GM21786 (cell line): ENCODE measurements around the gene ZBTB32.

ENCODE experiments used
- ATAC-seq: cut with Tn5 transposase; IDR thresholded peaks from one replicate; pipeline ENCODE4 v1.9.1; 2021; ENCODE audit not compliant: unreplicated experiment

The ZBTB32 gene

DNA sequence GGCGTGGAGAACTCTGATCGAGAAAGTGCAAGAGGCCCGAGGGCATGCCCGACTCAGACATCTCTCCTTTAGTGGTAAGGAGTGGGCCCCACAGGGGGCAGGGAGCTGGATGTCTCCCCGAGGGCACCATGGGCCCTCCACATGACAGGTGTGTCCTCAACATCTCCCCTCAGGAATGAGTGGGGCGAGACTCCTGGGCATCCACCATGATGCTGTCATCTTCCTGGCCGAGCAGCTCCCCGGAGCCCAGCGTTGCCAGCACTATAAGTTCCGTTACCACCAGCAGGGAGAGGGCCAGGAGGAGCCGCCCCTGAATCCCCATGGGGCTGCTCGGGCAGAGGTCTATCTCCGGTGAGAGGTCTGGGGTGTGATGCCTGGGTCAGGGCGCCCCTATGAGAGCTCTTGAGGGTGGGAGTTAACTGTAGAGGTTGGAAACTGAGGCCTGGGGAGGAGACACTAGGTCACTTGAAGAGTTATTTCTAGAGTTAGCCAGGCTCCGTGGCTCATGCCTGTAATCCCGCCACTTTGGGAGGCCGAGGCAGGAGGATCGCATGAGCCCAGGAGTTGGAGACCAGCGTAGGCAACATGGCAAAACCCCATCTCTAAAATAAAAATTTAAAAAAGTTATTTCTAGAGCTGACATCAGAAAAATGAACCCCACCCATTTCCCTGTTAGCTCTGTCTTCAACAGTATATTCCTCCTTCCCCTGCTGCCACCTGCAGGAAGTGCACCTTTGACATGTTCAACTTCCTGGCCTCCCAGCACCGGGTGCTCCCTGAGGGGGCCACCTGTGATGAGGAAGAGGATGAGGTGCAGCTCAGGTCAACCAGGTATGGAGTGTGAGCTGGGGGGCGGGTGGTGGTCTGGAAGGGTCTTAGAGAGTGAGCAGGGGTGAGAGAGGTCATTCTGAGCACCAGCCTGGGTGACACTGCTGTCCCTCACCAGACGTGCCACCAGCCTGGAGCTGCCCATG lies 32.8 kb downstream of the ZBTB32 start:
- ATAC-seq, result no peak

DNA sequence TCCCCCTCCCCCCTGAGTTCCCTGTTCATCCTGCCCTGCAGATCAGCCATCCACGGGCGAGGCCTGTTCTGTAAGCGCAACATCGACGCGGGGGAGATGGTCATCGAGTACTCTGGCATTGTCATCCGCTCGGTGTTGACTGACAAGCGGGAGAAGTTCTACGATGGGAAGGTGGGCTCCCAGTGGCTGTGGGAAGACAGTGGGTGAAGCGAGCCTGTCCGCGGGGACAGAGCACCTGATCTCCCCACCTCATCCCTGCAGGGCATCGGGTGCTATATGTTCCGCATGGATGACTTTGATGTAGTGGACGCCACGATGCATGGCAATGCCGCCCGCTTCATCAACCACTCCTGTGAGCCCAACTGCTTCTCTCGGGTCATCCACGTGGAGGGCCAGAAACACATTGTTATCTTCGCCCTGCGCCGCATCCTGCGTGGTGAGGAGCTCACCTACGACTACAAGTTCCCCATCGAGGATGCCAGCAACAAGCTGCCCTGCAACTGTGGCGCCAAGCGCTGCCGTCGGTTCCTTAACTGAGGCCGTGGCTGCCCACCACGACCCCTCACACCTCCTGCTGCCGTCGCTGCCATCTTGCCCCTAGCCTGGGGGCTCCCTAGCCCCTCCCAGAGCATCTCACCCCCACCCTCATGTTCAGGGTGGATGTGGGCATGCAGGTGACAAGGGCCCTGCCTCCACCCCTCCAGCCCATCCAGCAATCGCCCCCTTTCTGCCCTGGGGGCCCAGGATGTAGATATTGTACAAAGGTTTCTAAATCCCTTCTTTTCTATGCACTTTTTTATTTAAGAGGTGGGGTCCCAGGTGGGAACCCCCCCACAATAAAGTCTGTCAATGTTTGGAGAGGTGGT lies 33.9 kb downstream of the ZBTB32 start:
- ATAC-seq, result no peak

DNA sequence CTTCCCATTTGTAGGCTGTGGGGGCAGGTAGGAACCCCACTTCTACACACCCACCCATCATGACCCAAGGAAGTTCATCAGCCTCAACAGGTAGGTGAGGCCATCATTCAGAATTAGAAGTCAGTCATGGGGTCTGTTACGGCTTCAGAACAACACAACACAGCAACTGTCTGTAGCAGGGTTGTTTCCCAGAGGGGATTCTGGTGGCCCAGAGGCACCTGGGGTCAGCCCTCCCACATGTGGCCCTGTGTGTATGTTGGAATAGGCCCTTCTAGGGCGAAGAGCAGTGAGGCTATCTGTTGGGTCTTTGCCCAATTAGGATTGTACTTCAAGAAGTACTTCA lies 34.5 kb downstream of the ZBTB32 start:
- no peak for ATAC-seq

- no peak for ATAC-seq
These were observed 35.1 kb downstream of the ZBTB32 start for GRCh38 chr19:35739275-35740107.

DNA sequence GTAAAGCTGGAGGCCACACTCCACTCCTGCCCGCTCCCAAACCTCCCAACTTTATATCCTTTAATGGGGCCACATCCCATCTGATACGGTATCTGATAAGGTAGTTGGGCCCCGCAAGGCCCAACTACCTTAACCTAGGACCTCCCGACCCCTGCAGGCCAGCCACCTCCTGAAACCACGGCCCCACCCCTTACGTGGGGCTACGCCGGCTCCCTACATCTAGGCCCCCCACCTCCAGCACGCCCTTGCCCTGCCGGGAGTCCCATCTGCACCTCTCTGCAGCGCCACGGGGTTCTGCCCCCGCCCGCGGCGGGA lies 35.7 kb downstream of the ZBTB32 start:
- peak; percentile 4 for ATAC-seq

DNA sequence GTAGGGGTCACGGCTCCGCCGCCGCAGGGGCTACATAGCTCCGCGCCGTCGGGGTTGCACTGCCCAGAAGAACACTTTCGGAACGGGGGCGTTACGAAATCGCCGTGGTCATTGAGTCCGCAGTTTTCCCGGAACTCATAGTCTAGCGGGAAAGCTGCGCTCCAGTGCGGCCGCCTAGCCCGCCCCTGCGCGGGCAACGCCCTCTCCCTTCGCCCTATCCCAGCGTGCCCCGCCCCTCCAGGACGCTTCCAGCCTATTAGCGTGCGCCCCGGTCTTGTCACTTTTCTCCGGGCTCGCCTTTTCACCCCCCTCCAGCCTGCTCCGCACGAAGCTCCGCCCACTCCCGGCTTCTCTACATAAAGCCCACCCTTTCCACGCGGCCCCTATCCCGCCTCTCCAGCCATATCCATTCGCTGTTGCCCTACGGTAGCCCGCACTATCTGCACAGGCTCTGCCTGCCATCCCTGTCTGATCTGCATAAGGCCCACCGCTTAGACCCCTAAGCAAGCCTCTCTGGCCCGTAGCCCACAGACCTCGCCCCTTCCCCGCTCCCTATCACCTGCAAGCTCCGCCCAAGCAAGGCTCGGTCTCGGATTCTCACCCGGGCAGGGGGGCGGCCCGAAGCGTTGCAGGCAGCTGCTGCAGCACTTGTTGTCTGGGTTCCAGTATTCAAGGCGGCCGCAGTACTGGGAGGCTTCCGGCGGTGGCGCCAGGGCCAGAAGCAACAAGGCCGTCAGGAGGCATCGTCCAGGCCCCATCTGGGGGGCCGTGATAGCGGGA lies 36.3 kb downstream of the ZBTB32 start:
- peak; percentile 47 for ATAC-seq

DNA sequence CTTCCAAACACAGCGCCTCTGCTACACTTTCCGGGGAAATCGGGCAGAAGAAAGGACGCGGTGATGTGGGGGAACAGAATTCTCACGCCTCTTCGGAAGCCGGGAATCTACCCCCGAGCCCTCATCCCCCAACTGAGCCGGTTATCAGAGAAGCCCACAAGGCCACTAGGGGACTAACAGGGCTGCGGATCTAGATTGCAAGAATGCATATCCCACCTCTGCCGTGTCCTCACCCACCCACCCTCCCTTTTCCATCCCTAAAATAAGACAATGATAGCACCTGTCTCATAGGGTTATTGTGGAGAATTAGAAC lies 36.8 kb downstream of the ZBTB32 start:
- no peak for ATAC-seq

DNA sequence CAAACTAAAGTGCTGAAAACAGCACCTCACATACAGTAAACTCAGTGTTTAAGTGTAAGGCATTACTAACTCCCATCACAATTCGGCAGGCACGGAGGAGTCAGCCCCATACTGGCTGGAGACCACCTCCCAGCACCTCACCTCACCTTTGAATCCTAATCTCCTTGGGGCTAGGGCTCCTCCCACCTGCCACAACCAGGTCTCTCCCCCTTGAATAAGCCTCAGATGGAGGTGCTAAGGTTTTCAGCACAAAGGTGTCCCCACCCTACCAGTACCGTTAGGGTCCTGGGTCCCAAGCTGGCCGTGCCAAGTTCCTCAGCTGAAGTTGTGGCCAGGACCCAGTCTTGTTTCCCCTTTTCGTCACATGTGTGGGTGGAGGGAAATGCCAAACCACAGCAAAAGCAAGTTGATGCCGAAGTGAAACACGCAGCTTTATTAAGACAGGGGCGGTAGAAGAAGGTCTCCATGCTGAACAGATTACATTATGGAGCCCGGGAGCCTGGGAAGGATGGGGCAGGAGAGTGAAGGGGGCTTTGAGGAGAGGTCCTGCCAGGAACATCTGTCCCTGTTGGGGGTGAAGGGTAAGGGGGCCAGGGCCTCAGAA lies 37.9 kb downstream of the ZBTB32 start, which contains the start of gene IGFLR1:
Gene IGFLR1 (minus strand): TSS at position 332 of the 604 bp plus-strand sequence. CDS start 1,272 bp downstream, outside the sequence.
- no peak for ATAC-seq

GRCh38 chr19:35743640-35744429 lies 39.5 kb downstream of the ZBTB32 start:
- ATAC-seq, result no peak

- ATAC-seq, result no peak
These were observed 40.3 kb downstream of the ZBTB32 start for GRCh38 chr19:35744430-35745327.

DNA sequence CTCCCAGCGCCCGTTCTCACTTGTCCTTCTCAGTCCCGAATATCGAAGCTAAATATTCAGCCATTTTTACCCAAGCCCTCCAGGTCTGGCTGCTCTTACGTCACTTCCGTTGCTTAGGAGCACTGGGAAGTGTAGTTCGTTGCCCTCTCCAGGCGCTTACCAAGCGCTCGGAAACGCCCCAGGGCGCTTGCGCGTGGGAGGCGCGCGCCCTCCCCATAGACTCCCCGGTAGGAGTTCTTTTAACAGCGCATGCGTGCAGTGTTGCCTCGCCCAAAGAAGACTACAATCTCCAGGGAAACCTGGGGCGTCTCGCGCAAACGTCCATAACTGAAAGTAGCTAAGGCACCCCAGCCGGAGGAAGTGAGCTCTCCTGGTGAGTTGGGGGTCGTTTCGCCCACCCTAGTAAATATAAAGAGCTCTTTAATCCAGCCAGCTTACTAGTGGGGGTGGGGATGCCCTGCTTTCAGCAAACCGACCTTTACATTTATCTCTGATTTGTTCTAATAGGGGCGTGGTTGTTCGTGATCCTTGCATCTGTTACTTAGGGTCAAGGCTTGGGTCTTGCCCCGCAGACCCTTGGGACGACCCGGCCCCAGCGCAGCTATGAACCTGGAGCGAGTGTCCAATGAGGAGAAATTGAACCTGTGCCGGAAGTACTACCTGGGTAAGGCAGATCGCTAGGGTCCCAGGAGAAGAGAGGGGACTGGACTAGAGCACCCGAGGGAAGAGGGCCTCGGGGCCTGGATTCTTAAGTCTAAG lies 41.1 kb downstream of the ZBTB32 start, which contains the start of the genes PSENEN and U2AF1L4:
Gene PSENEN (plus strand): TSS at position 324 of the 759 bp plus-strand sequence. CDS start 280 bp downstream, at position 604.
Gene U2AF1L4 (minus strand): TSS at position 91 of the 759 bp plus-strand sequence. CDS start 27 bp downstream, at position 64.
- peak; percentile 47 for ATAC-seq

GRCh38 chr19:35746087-35746462 lies 41.7 kb downstream of the ZBTB32 start:
- no peak for ATAC-seq

GRCh38 chr19:35746531-35746930 lies 42.2 kb downstream of the ZBTB32 start:
- no peak for ATAC-seq

DNA sequence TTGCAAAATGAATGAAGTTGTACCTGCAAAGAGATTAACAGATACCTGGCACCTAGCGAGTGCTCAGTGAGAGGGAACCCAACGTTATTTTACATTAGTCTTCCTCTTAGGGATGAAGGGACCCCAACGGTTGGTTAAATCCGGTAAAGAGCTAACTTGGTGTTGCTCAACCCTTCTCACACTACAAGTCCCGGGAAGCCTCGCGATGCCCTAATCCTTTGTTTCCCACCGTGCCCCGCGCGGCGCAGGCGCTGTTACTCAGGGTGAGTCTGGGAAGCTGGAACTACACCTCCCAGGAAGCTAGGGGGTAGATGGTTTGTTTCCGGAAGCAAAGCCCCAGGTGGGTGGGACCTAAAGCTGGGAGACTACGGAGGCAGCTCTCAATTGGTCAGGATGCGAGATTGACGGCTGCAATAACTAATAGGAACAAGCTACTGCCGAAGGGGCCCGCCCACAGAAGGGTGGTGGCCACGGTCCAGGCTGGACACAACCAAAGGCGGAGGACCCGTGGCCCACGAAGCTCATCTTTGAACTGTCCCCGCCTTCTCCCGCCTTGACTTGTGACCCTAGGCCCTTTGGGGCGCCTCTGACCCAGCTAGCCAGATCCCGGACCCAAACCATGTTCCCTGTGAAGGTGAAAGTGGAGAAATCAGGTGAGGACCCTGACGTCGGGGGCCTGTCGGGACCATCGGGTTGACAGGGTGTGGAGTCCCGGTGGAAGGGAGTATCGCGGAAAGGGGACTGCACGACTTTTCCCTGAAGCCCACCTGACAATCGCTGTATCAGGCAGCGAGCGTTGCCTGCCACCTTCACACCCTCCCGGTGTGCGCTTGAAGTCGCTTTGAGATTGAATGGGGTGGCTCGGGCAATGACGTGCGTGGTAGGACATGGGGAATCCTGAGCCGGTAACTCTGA lies 44.0 kb downstream of the ZBTB32 start, which contains the start of gene LIN37:
Gene LIN37 (plus strand): TSS at position 471 of the 915 bp plus-strand sequence. CDS start 149 bp downstream, at position 620.
- peak; percentile 71 for ATAC-seq

DNA sequence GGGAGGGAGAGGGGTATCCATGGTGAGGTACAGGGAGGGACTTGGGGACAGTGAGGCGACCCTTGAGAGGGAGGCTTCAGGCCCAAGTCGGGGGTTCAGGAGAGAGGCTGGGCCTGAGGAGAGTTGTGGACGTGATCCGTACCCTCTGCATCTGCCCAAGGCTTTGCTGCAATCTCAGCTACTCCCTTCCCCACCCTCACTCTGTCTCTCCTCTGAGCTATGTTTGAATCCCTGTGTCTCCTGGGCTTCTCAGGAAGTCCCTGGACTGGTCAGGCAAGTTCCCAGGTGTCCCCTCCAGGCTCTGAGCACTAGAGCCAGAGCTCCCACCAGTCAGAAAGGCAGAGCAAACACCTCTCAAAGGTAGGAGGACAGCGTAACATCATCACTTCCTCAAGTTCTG lies 45.8 kb downstream of the ZBTB32 start:
- ATAC-seq, result no peak
